PC-9 (cell line): ENCODE results near the gene ARRB1. TPM values are rescaled to one million over a fixed set of nuclear protein-coding genes. Genes with fewer than 3 reads are reported as not detected.

Source experiments
- BruUV-seq: library from RNA; stranded (reverse); fragments of 400-500 nt; replicated peaks from 2 replicates; lab custom pipeline; 2021; lab: Mats Ljungman, UMichigan
- CTCF ChIA-PET: fragments of 300-600 bp; sonication (Branson Sonifier 250); formaldehyde crosslinking; loops from one replicate; lab custom pipeline; 2022; ENCODE audit warnings: antibody characterized with exemption; lab: Charles Lee
- POLR2A ChIA-PET: fragments of 300-600 bp; sonication (Branson Sonifier 250); formaldehyde crosslinking; loops from one replicate; lab custom pipeline; 2022; ENCODE audit warnings: antibody characterized with exemption; ENCODE audit not compliant: unreplicated experiment; lab: Charles Lee
- DNase-seq, 2 experiments: peaks; one replicate each; pipeline versions ENCODE4 v3.0.0 to v3.0.0-alpha.2; 2015 to 2022; ENCODE audit warnings: mixed read lengths in 1 of 2
- H2AFZ ChIP-seq: fragments of 200-600 bp; sonication (generic); 2 replicates; pipeline ENCODE4 v1.8.1; 2017; ENCODE audit warnings: antibody characterized with exemption
- H3F3A ChIP-seq: fragments of 200-600 bp; sonication (generic); 2 replicates; pipeline ENCODE4 v1.8.1; 2017; ENCODE audit warnings: antibody characterized with exemption, mild to moderate bottlenecking, low read depth; ENCODE audit not compliant: insufficient read depth
- H3K27ac ChIP-seq: fragments of 200-600 bp; sonication (generic); 2 replicates; pipeline ENCODE4 v1.6.1; 2016; ENCODE audit warnings: mixed run types
- H3K27me3 ChIP-seq: fragments of 200-600 bp; sonication (generic); 2 replicates; pipeline ENCODE4 v1.6.1; 2016; ENCODE audit warnings: low read depth, mixed run types; ENCODE audit not compliant: insufficient read depth
- H3K36me3 ChIP-seq: fragments of 200-600 bp; sonication (generic); 2 replicates; pipeline ENCODE4 v1.6.1; 2016; ENCODE audit warnings: low read depth, mixed run types
- H3K4me1 ChIP-seq: fragments of 200-600 bp; sonication (generic); replicated peaks from 2 replicates; pipeline ENCODE4 v1.6.1; 2016; ENCODE audit warnings: mixed run types; ENCODE audit not compliant: insufficient read depth
- H3K4me2 ChIP-seq: fragments of 200-600 bp; sonication (generic); 2 replicates; pipeline ENCODE4 v1.6.1; 2017; ENCODE audit warnings: mixed run types
- H3K4me3 ChIP-seq: fragments of 200-600 bp; sonication (generic); 2 replicates; pipeline ENCODE4 v1.6.1; 2016; ENCODE audit warnings: mixed run types
- H3K79me2 ChIP-seq: fragments of 200-600 bp; sonication (generic); 2 replicates; pipeline ENCODE4 v1.6.1; 2017; ENCODE audit warnings: low read depth, mixed run types
- H3K9me2 ChIP-seq: fragments of 200-600 bp; sonication (generic); 2 replicates; pipeline ENCODE4 v1.8.1; 2017; ENCODE audit warnings: mild to moderate bottlenecking; ENCODE audit not compliant: insufficient read depth
- H3K9me3 ChIP-seq: fragments of 200-600 bp; sonication (generic); 2 replicates; pipeline ENCODE4 v1.8.1; 2016; ENCODE audit warnings: low read depth; ENCODE audit not compliant: insufficient read depth
- H4K20me1 ChIP-seq: fragments of 200-600 bp; sonication (generic); 2 replicates; pipeline ENCODE4 v1.8.1; 2017; ENCODE audit not compliant: insufficient read depth
- CTCF ChIP-seq: fragments of 200-600 bp; sonication (generic); conservative IDR thresholded peaks from 2 replicates; pipeline ENCODE4 v1.6.1; 2017; ENCODE audit warnings: mixed run types, antibody characterized with exemption, mild to moderate bottlenecking, moderate library complexity
- EZH2 ChIP-seq: fragments of 200-600 bp; sonication (generic); IDR thresholded peaks from 2 replicates; pipeline ENCODE4 v1.8.0; 2017; ENCODE audit warnings: antibody characterized with exemption, low read depth
- intact Hi-C: fragments of 100-400 bp; cut with micrococcal nuclease; formaldehyde crosslinking; loops from one replicate; pipeline ENCODE4 v1.10.0; 2022; ENCODE audit not compliant: unreplicated experiment
- total RNA-seq: library from RNA; stranded (reverse); gene quantifications from 2 replicates; pipeline ENCODE4 v1.2.3, GENCODE V29; 2021

ARRB1 gene
- total RNA-seq, 1 experiment from 2014 or later: 31.8 TPM

GRCh38 chr11:75292943-75293342, 58.5 kb downstream of the ARRB1 start:
- no peak overlapping the region for H2AFZ ChIP-seq
- H3K27me3 ChIP-seq: no peaks in the 10 kb centered on the region
- no peak for TF ChIP-seq EZH2
- no peak for TF ChIP-seq CTCF
- H3K4me3 ChIP-seq: no peak overlapping the region
- H3K9me2 ChIP-seq: no peaks in the 10 kb centered on the region
- H3K4me1 ChIP-seq: no peaks in the 10 kb centered on the region; the same call in 1 of the 2 replicates
- ChIA-PET POLR2A (no interaction called here), CTCF (no interaction called here)
- no peaks in the 10 kb centered on the region for H3K79me2 ChIP-seq
- H3K36me3 ChIP-seq: no peaks in the 10 kb centered on the region
- no peaks in the 10 kb centered on the region for H3K9me3 ChIP-seq
- no peak for DNase-seq
- no peak overlapping the region for H3K4me2 ChIP-seq
- no TSS peak for BruUV-seq
- 0 out of 2 replicates have a peak, but pooled peaks cover 2% of the 10 kb centered on the region for H3F3A ChIP-seq
- intact Hi-C loops: no loop called here
- peaks cover 7% of the 10 kb centered on the region; the same call in 1 of the 2 replicates for H4K20me1 ChIP-seq
- H3K27ac ChIP-seq: no peak overlapping the region

DNA sequence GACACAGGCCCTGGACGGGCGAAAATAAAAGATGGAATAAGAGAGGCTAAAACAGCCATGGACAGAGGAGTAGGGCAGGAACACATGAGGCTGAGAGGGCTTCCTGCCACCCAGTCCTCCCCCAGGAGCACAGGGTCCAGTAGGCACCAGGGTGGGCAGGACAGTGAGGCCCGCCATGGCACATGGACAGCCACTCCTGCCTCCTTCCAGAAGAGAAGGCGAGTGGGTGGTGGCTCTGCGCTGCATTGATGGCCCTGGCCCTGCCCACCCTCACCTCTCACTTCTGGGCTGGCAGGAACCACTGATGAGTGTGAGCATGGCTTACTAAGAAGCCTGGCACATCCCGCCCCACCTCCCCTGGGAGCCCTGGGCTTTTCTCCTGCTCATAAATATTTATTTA, 59.7 kb downstream of the ARRB1 start:
- intact Hi-C loops: no loop called here
- TF ChIP-seq EZH2: no peak
- no peaks in the 10 kb centered on the region for H3K27me3 ChIP-seq
- no peak overlapping the region for H2AFZ ChIP-seq
- H3F3A ChIP-seq: 0 out of 2 replicates have a peak, but pooled peaks cover 3% of the 10 kb centered on the region
- H3K79me2 ChIP-seq: no peaks in the 10 kb centered on the region
- H3K4me1 ChIP-seq: no peaks in the 10 kb centered on the region; the same call in 1 of the 2 replicates
- ChIA-PET CTCF (no interaction called here), POLR2A (no interaction called here)
- no peaks in the 10 kb centered on the region for H3K9me2 ChIP-seq
- H3K27ac ChIP-seq: no peak overlapping the region
- H3K4me2 ChIP-seq: no peak overlapping the region
- no TSS peak for BruUV-seq
- H3K36me3 ChIP-seq: no peaks in the 10 kb centered on the region
- DNase-seq: no peak
- no peak overlapping the region for H3K4me3 ChIP-seq
- peaks cover 7% of the 10 kb centered on the region; the same call in 1 of the 2 replicates for H4K20me1 ChIP-seq
- no peaks in the 10 kb centered on the region for H3K9me3 ChIP-seq

GRCh38 chr11:75289919-75290318, 61.5 kb downstream of the ARRB1 start:
- Histone ChIP-seq H3F3A (0 out of 2 replicates have a peak, but pooled peaks cover 3% of the 10 kb centered on the region), H3K9me2 (no peaks in the 10 kb centered on the region), H3K4me2 (no peak overlapping the region), H3K9me3 (no peaks in the 10 kb centered on the region), H3K4me3 (no peak overlapping the region), H3K27ac (no peak overlapping the region), H4K20me1 (peaks cover 7% of the 10 kb centered on the region; the same call in 1 of the 2 replicates), H3K36me3 (no peaks in the 10 kb centered on the region), H3K4me1 (no peaks in the 10 kb centered on the region; the same call in 1 of the 2 replicates), H3K79me2 (no peaks in the 10 kb centered on the region), H3K27me3 (no peaks in the 10 kb centered on the region), H2AFZ (no peak overlapping the region)
- ChIA-PET POLR2A (no interaction called here), CTCF (interaction anchor here (0.7 kb wide), 1 partner anchor 475 kb away, joined by 3 read pairs; no protein-coding TSS in a partner anchor)
- BruUV-seq: no TSS peak
- TF ChIP-seq EZH2 (no peak), CTCF (no peak)
- no peak for DNase-seq
- intact Hi-C loops: no loop called here

GRCh38 chr11:75289511-75289760, 62.0 kb downstream of the ARRB1 start:
- Histone ChIP-seq H3K9me3 (no peaks in the 10 kb centered on the region), H3K9me2 (no peaks in the 10 kb centered on the region), H3K27ac (no peak overlapping the region), H3K79me2 (no peaks in the 10 kb centered on the region), H3K4me3 (no peak overlapping the region), H3F3A (0 out of 2 replicates have a peak, but pooled peaks cover 3% of the 10 kb centered on the region), H4K20me1 (peaks cover 4% of the 10 kb centered on the region; the same call in 1 of the 2 replicates), H3K36me3 (no peaks in the 10 kb centered on the region), H3K4me2 (no peak overlapping the region), H2AFZ (no peak overlapping the region), H3K4me1 (no peaks in the 10 kb centered on the region), H3K27me3 (no peaks in the 10 kb centered on the region)
- POLR2A ChIA-PET: interaction anchor here (0.6 kb wide), 1 partner anchor 21 kb away, joined by 3 read pairs; no protein-coding TSS in a partner anchor
- no peak for DNase-seq
- CTCF ChIA-PET: no interaction called here
- TF ChIP-seq CTCF (no peak), EZH2 (no peak)
- no TSS peak for BruUV-seq
- intact Hi-C loops: no loop called here
